PC-3 (cell line): Measurements from ENCODE around the gene PLPPR2.

ENCODE experiments used
- CTCF ChIP-seq: fragments of 300-600 bp; sonication (generic); conservative IDR thresholded peaks from 2 replicates; pipeline ENCODE4 v1.5.1; 2017; ENCODE audit warnings: antibody characterized with exemption, low read depth, mild to moderate bottlenecking, low read length
- EZH2phosphoT487 ChIP-seq: fragments of 300-600 bp; sonication (generic); IDR thresholded peaks from 2 replicates; pipeline ENCODE4 v1.6.1; 2018; ENCODE audit warnings: mild to moderate bottlenecking, antibody characterized with exemption, low read length, borderline replicate concordance

- TF ChIP-seq CTCF (no peak), EZH2phosphoT487 (no peak)
Observed at GRCh38 chr19:11356074-11356397, 804 bp downstream of the PLPPR2 start.
